ENCODE measurements around the gene TMEM63B. TPM values are rescaled to one million over a fixed set of nuclear protein-coding genes. Genes with fewer than 3 reads are reported as not detected.
"Not testable (repeated sequence)": the region's sequence is repeated elsewhere in the genome, so short reads cannot be mapped to it uniquely, and the experiment has no call there.

TMEM63B gene
- total RNA-seq, 3 donors from 2014 or later = 17.4 to 22.6 (median 17.5) TPM

- ATAC-seq (no peak), DNase-seq (no peak)
- Mint-ChIP-seq H3K36me3 (ENCODE audit: insufficient read depth) (peaks cover 4% of the 10 kb centered on the region), H3K9me3 (no peaks in the 10 kb centered on the region), H3K4me1 (ENCODE audit: low read depth) (no peaks in the 10 kb centered on the region), H3K4me3 (no peak overlapping the region), H3K27me3 (ENCODE audit: low read depth) (no peaks in the 10 kb centered on the region)
Observed at GRCh38 chr6:44090465-44090864, 36.9 kb upstream of the TMEM63B start.

- not testable (repeated sequence) for H3K36me3 Mint-ChIP-seq (ENCODE audit: insufficient read depth); DNase-seq; ATAC-seq; H3K4me3 Mint-ChIP-seq; H3K27me3 Mint-ChIP-seq (ENCODE audit: low read depth); H3K9me3 Mint-ChIP-seq; H3K4me1 Mint-ChIP-seq (ENCODE audit: low read depth)
Observed at GRCh38 chr6:44091356-44091755, 36.0 kb upstream of the TMEM63B start.

GRCh38 chr6:44091981-44092884, 35.1 kb upstream of the TMEM63B start:
- no peaks in the 10 kb centered on the region for H3K4me1 Mint-ChIP-seq (ENCODE audit: low read depth)
- H3K9me3 Mint-ChIP-seq = no peaks in the 10 kb centered on the region
- ATAC-seq = no peak
- no peak for DNase-seq
- peaks cover 4% of the 10 kb centered on the region for H3K36me3 Mint-ChIP-seq (ENCODE audit: insufficient read depth)
- no peak overlapping the region for H3K4me3 Mint-ChIP-seq
- H3K27me3 Mint-ChIP-seq (ENCODE audit: low read depth) = no peaks in the 10 kb centered on the region

GRCh38 chr6:44093066-44093465, 34.3 kb upstream of the TMEM63B start:
- DNase-seq = no peak
- Mint-ChIP-seq H3K27me3 (ENCODE audit: low read depth) (no peaks in the 10 kb centered on the region), H3K4me3 (no peak overlapping the region), H3K36me3 (ENCODE audit: insufficient read depth) (peaks cover 4% of the 10 kb centered on the region), H3K9me3 (no peaks in the 10 kb centered on the region), H3K4me1 (ENCODE audit: low read depth) (no peaks in the 10 kb centered on the region)
- no peak for ATAC-seq

- no peaks in the 10 kb centered on the region for H3K4me1 Mint-ChIP-seq (ENCODE audit: low read depth)
- no peaks in the 10 kb centered on the region for H3K9me3 Mint-ChIP-seq
- H3K27me3 Mint-ChIP-seq (ENCODE audit: low read depth) = no peaks in the 10 kb centered on the region
- H3K4me3 Mint-ChIP-seq = no peak overlapping the region
- DNase-seq (no peak), ATAC-seq (no peak)
- peaks cover 4% of the 10 kb centered on the region for H3K36me3 Mint-ChIP-seq (ENCODE audit: insufficient read depth)
Observed at GRCh38 chr6:44093750-44094402, 33.5 kb upstream of the TMEM63B start.

GRCh38 chr6:44094403-44095242, 32.7 kb upstream of the TMEM63B start:
- Mint-ChIP-seq H3K36me3 (ENCODE audit: insufficient read depth) (peaks cover 4% of the 10 kb centered on the region), H3K4me3 (no peak overlapping the region), H3K27me3 (ENCODE audit: low read depth) (no peaks in the 10 kb centered on the region), H3K4me1 (ENCODE audit: low read depth) (no peaks in the 10 kb centered on the region), H3K9me3 (no peaks in the 10 kb centered on the region)
- no peak for DNase-seq
- ATAC-seq = no peak

GRCh38 chr6:44095243-44095623, 32.1 kb upstream of the TMEM63B start:
- not testable (repeated sequence) for H3K27me3 Mint-ChIP-seq (ENCODE audit: low read depth); H3K9me3 Mint-ChIP-seq; DNase-seq; H3K4me1 Mint-ChIP-seq (ENCODE audit: low read depth); H3K4me3 Mint-ChIP-seq; ATAC-seq; H3K36me3 Mint-ChIP-seq (ENCODE audit: insufficient read depth)

GRCh38 chr6:44096612-44097011, 30.7 kb upstream of the TMEM63B start:
- DNase-seq (peak; percentile 73), ATAC-seq (peak; percentile 82 to 90)
- Mint-ChIP-seq H3K4me3 (no peak overlapping the region), H3K4me1 (ENCODE audit: low read depth) (no peaks in the 10 kb centered on the region), H3K27me3 (ENCODE audit: low read depth) (no peaks in the 10 kb centered on the region), H3K9me3 (no peaks in the 10 kb centered on the region), H3K36me3 (ENCODE audit: insufficient read depth) (peaks cover 6% of the 10 kb centered on the region)

GRCh38 chr6:44097782-44098317, 29.5 kb upstream of the TMEM63B start:
- peaks cover 6% of the 10 kb centered on the region for H3K36me3 Mint-ChIP-seq (ENCODE audit: insufficient read depth)
- H3K9me3 Mint-ChIP-seq = no peaks in the 10 kb centered on the region
- peaks cover 8% of the 10 kb centered on the region for H3K4me1 Mint-ChIP-seq (ENCODE audit: low read depth)
- DNase-seq (no peak), ATAC-seq (no peak)
- H3K27me3 Mint-ChIP-seq (ENCODE audit: low read depth) = no peaks in the 10 kb centered on the region
- H3K4me3 Mint-ChIP-seq = no peak overlapping the region

GRCh38 chr6:44099192-44099591, 28.2 kb upstream of the TMEM63B start:
- DNase-seq = no peak
- H3K9me3 Mint-ChIP-seq = no peaks in the 10 kb centered on the region
- no peak for ATAC-seq
- H3K27me3 Mint-ChIP-seq (ENCODE audit: low read depth) = no peaks in the 10 kb centered on the region
- H3K4me1 Mint-ChIP-seq (ENCODE audit: low read depth) = peaks cover 9% of the 10 kb centered on the region
- no peak overlapping the region for H3K4me3 Mint-ChIP-seq
- peaks cover 8% of the 10 kb centered on the region for H3K36me3 Mint-ChIP-seq (ENCODE audit: insufficient read depth)

GRCh38 chr6:44100088-44100550, 27.2 kb upstream of the TMEM63B start:
- ATAC-seq = peak; percentile 50 to 67
- no peak overlapping the region for H3K4me3 Mint-ChIP-seq
- H3K4me1 Mint-ChIP-seq (ENCODE audit: low read depth) = peaks cover 9% of the 10 kb centered on the region
- no peaks in the 10 kb centered on the region for H3K27me3 Mint-ChIP-seq (ENCODE audit: low read depth)
- peaks cover 10% of the 10 kb centered on the region for H3K36me3 Mint-ChIP-seq (ENCODE audit: insufficient read depth)
- H3K9me3 Mint-ChIP-seq = no peaks in the 10 kb centered on the region
- DNase-seq = no peak

- Mint-ChIP-seq H3K27me3 (ENCODE audit: low read depth) (no peaks in the 10 kb centered on the region), H3K4me1 (ENCODE audit: low read depth) (peaks cover 9% of the 10 kb centered on the region), H3K36me3 (ENCODE audit: insufficient read depth) (peaks cover 14% of the 10 kb centered on the region), H3K9me3 (no peaks in the 10 kb centered on the region), H3K4me3 (no peak overlapping the region)
- ATAC-seq (no peak), DNase-seq (no peak)
Observed at GRCh38 chr6:44101832-44102231, 25.5 kb upstream of the TMEM63B start.

GRCh38 chr6:44102527-44102926, 24.8 kb upstream of the TMEM63B start:
- Mint-ChIP-seq H3K36me3 (ENCODE audit: insufficient read depth) (peaks cover 14% of the 10 kb centered on the region), H3K9me3 (no peaks in the 10 kb centered on the region), H3K4me1 (ENCODE audit: low read depth) (peaks cover 9% of the 10 kb centered on the region), H3K27me3 (ENCODE audit: low read depth) (no peaks in the 10 kb centered on the region), H3K4me3 (no peak overlapping the region)
- ATAC-seq (no peak), DNase-seq (no peak)

GRCh38 chr6:44104481-44105021, 22.8 kb upstream of the TMEM63B start:
- peaks cover 20% of the 10 kb centered on the region for H3K36me3 Mint-ChIP-seq (ENCODE audit: insufficient read depth)

More at GRCh38 chr6:44104481-44105021, 22.8 kb upstream of the TMEM63B start:
- Mint-ChIP-seq H3K4me1 (ENCODE audit: low read depth) (peaks cover 9% of the 10 kb centered on the region), H3K4me3 (no peak overlapping the region), H3K9me3 (no peaks in the 10 kb centered on the region), H3K27me3 (ENCODE audit: low read depth) (no peaks in the 10 kb centered on the region)
- ATAC-seq (no peak), DNase-seq (no peak)

Data from activated T-cell treated with anti-CD3 and anti-CD28 coated beads, Interleukin-2, amount 50 U/mL, for 4 hours (primary cell).